HG03196 (cell line): ENCODE data around the gene ZHX3.

Source experiments
- ATAC-seq: cut with Tn5 transposase; IDR thresholded peaks from one replicate; pipeline ENCODE4 v1.9.1; 2021; ENCODE audit not compliant: unreplicated experiment

Gene ZHX3

GRCh38 chr20:41200446-41201202, 116.9 kb downstream of the ZHX3 start:
- ATAC-seq: no peak

- no peak for ATAC-seq
Measured at GRCh38 chr20:41198443-41198842, 119.1 kb downstream of the ZHX3 start.

GRCh38 chr20:41196653-41197225, 120.8 kb downstream of the ZHX3 start:
- ATAC-seq: no peak

DNA sequence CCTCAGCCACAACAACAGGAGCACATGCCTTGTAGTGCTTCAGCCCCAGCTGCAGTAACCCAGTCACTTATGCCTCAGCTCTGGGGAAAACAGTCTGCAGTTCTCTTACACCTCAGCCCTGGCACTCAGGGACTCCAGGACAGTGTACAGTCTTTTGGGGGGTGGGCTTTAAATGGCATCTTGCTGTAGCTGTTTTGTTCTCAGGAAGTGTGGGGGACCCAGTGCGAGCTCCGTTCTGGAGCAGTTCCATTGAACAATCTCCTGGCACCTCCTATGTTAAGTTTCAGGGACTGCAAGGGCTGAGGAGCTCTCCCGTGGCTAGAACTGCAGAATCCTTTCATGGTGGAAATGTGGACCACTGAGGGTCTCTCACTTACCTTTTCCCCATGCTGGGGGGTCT, 125.0 kb downstream of the ZHX3 start:
- ATAC-seq: no peak

DNA sequence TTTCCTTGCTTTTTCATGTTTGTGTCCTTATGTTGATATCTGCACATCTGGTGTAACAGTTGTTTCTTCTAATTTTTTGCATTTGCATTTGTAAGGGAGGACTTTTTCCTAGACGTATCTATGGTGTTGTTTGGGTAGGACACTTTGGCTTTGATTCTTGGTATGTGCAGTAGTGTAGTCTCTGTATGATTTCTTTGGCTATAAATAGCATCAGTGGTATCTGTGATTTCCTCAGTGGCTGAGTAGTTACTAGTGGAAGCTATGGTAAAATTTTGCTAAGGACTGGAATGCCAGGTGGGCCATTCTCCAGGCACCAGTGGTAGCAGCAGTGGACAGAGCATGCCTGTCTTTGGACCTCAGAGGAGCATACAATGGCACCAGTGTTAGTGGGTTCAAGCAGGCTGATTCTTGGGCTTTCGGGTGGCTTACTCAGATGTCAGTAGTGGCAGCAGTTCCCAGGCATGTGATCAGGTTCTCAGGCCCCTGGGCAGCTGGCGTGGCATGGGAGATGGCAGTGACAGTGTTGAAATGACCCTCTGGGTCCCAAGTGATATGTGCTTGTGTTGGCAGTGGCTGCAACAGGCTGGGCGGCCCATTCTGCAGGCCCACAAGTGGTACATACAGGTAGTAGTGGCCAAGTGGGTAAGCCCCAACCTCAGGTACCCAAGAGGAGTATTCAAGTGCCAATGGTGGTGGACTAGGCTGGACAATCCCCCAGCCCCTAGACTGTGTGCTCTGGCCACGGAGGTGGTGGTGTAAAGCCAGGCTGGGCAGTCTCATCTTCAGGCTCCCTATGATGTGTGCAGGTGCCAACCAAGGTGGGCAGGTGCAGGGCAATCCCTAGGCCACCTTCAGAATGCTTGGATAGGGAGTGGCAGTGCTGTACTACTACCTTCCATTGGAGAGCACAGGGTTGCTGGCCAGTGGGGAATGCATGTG, 125.7 kb downstream of the ZHX3 start:
- no peak for ATAC-seq

DNA sequence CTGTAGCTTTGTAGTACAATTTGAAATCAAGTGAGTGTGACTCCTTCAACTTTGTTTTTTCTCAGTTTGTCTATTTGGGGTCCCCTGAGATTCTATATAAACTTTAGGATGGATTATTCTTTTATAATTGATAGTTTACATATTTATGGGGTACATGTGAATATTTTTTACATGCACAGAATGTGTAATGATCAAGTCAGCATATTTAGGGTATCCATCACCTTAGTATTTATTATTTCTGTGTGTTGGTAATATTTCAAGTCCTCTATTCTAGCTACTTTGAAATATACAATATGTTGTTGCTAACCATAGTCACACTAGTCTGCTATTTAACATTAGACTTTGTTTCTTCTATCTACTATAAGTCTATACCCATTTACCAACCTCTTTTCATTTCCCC, 129.9 kb downstream of the ZHX3 start:
- ATAC-seq: no peak

DNA sequence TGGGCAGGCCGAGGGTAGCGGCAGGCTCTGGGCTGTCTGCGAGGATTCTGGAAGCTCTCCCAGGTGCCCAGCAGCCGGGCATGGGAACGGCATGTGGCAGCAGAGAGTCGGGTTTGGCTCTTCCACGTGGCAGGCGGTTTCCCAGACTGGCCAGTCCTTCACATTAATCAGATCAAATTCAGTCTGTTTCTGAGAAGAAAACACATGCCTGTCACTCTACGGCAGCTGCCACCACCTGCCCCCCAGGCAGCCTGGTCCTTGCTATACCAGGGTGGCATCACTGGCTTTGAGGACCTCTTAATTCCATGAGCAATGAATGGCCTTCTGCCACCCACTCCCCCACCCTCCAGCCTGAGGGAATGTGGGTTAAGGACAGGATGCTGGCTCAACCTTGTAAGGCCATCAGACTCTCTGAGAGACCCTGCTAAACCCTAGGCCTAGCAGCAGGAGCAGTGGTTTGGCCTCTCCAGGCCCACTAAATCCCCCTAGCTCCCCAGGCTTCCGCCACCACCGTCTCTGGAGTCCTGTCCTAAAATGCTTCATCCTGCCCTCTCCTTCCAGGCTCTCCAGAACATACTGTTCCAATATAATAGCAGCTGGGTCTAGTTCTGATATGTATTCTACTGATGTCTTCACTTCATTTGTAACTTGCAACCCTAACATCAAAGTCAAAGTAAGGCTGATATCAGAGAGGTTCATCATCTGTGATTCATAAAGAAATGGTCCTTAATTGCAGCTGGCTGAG, 132.3 kb downstream of the ZHX3 start:
- ATAC-seq: no peak

DNA sequence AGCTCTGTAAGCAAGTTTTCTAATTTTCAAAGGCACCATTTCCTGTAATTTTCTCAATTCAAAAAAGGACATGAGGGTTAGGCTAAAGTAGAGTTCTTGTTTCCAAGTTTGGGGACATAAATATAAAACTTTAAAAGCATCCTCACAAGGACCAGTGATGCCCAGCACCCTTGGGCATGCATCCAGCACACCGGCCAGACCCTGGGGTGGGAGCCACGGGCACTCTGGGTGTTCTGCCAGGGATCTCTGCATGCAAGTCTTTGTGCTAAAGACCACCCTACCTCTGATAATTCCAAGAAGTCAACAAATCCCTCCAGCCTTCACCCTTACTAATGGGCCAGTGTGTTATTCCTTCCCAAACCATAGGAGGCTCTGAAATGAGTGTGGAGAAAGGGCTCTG, 133.7 kb downstream of the ZHX3 start:
- ATAC-seq: no peak

DNA sequence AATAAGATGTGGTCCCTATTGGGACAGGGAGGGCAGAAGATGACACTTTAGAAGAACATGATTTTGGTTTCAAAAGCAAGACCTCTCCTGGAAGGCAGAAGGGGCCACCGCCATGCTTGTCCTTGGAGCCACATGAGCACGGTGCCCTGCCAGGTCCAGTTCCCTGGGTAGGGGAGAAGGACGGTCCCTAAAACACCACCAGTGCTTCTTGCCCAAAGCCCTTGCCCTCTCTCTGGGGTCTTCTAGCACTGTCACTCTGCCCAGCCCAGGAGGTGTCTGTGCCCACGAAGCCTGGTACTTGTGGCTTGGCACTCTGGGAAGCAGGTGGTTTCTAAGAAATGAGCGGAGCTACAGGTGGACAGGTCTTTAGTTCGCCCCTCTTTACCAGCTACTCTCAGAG, 134.1 kb downstream of the ZHX3 start:
- no peak for ATAC-seq

- ATAC-seq: no peak
Measured at GRCh38 chr20:41182296-41183212, 135.0 kb downstream of the ZHX3 start.

GRCh38 chr20:41181567-41181966, 136.0 kb downstream of the ZHX3 start:
- no peak for ATAC-seq

DNA sequence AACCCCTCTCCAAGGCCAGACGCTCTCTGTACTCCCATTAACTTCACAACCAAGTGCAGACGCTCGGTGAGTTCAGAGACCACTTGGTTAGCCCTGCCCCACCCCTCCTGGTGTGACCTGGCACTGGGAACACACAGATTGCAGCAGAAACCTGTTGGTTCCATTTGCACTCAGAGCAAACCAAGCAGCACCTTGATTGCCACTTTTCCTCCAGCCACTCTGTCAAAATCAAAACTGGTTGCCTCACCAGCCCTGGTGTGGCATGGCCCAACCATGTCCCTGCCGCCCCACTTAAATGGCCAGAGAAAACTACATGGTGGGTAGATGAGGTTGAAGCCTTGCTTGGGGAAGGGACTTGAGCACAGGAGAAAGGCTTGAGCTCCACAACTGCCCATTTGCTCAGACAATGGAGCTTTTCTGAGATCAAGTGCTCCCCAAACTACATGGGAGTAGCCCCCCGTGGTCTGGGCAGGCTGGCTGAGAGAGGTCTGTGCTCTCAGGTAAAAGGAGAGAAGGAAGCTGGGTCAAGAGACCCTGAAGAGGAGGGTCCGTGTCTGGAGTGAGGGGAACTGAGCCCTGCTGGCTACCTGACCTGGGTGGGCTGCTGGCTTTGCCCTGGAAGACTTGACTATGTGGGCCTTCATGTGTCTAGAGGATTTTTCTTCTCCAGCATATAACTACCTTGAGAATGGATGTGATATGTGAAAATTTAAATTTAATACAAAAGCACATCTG, 136.8 kb downstream of the ZHX3 start:
- ATAC-seq: no peak

DNA sequence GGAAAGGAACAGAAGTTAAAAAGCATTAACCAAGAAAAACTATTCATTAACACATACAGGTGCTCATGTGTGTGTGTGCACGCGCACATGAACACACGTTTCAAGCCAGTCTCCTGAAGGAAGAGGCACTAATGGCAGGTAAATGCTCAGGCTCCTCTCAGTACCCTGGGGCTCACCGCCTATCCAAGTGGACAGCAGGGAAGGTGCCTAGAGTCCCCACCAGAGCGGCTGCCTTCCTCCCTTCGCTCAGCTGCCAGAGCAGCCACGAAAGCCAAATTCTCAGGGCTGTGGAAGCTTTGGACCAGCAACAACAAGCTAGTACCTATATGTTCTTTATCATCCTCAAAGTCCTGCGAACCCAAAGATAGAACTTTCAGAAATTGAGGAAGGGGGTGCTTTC, 137.6 kb downstream of the ZHX3 start:
- ATAC-seq: no peak

- ATAC-seq: no peak
Measured at GRCh38 chr20:41178904-41179432, 138.6 kb downstream of the ZHX3 start.

- ATAC-seq: no peak
Measured at GRCh38 chr20:41178495-41178894, 139.0 kb downstream of the ZHX3 start.

- no peak for ATAC-seq
Measured at GRCh38 chr20:41177636-41178035, 139.9 kb downstream of the ZHX3 start.

- no peak for ATAC-seq
Measured at GRCh38 chr20:41176711-41177552, 140.6 kb downstream of the ZHX3 start.

DNA sequence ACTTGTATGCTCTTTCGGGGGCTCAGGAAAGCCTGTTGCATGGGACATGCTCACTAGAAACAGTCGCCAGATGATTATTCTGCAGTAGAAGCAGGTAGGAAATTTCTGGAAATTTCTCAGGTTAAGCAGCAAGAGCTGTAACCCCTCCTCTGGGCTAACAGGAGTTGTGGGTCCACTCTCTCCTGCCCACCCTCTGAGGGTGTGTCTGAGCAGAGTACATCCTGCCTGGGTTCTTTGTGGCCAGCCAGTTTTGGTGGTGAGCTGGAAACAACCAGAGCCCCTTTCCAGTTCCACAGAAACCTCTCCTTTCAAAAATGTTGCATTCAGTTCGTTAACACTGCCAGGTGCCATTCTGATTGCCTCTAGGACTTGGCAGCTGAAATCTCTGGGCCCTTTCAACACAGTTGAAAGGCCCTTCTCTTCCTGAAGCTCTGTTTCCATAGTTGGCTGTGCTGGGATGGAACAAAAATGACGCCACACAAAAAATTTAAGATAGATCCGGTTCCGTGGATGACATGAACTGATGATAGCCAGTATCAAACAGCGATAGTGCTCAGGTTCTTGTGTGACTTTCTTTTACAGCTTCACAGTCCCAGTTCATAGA, 141.7 kb downstream of the ZHX3 start:
- ATAC-seq: no peak
